ENCODE measurements around the gene CACNA1C.

Gene CACNA1C

DNA sequence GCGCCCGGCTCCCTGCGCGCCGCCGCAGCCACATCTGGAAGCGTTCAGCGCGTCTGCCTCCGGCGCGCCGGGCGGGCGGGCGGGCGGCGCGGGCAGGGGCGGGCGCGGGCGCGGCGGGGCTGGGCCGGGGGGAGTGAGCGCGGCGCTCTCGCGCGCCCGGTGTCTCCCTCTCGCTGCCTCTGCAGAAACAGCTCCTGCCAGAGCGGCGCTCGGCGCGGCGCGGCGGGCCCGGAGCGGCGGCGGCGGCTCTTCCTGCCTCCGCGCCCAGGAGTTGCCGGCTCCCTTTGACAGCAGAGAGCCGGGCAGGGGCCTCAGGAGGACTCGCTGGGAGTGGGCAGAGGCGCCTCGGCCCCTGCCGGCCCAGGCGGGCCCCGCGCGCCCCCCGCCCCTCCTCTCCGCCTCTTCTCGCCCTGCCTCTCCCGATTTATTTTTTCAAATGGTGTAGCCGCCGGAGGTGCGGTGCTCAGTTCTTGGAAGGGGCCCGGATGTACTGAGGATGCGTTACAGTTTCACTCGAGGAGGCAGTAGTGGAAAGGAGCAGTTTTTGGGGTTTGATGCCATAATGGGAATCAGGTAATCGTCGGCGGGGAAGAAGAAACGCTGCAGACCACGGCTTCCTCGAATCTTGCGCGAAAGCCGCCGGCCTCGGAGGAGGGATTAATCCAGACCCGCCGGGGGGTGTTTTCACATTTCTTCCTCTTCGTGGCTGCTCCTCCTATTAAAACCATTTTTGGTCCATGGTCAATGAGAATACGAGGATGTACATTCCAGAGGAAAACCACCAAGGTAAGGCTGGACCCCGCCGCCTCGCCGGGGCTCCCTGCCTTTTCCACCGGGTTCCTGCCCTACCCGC is at the start of gene CACNA1C:
Gene CACNA1C, plus strand, starts transcription at position 162 of the 853 bp plus-strand sequence. Its CDS starts 576 bp downstream, at position 738.
- peak; percentile 61 for DNase-seq

DNA sequence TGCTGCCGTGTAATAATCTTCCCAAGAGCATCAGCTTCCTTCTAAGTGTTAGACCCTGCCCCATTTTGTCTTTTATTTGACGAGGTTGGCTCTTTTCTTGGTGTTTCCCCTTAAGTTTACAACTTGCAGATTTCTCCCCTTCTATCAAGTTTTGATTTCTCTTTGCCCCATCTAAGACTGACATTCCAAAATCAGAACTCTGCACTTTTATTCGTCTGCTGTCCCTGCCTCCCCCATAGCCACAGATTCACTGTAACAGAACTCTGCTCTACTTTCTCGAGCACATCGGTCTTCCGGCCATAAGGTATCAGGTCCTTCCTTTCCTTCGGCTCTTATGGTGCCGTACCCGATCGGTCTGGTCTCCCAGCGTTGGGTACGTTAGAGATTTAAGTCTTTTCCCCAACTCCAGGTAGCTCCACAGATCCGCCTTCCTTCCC is 49.1 kb upstream of the CACNA1C start:
- peak; percentile 81 for DNase-seq

DNA sequence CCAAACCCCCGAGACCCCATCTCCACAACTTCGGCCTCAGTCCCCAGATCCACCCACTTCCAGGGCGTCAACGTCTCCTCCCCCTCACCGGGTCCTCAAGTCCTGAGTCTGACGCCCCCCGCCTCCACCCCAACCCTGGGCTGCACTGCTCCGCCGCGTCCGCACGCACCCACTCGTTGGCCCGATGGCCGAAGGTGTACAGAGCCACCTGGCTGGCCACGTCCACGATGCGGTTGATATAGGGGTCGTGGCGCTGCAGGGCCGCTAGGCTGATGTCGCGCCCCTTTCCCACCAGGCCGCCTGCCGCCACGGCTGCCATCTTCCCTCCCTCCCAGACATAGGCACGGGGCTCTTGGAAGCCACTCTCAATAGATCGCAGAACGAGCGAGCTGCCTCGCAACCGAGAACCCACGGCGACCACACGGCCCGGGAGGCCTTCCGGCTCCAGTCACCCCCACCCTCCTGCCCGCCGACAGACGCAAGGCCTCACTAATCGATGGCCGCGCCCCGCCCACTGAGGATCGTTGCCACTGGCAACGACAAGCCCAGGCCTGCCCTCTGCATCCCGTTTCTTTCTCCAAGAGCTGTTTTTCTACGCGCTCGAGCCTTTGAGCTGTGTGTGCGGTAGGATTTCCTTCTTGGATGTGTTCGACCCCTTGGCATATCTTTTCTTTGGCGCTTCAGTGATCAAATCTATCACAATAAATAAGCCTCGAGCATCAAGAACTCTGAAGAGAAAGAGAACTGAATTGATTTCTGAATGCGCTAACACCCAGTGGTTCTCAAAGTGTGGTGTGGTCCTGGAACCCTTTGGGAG is 48.5 kb upstream of the CACNA1C start, which contains the start of gene DCP1B:
Gene DCP1B, minus strand, starts transcription at position 345 of the 817 bp plus-strand sequence. Its CDS starts 26 bp downstream, at position 319.
- peak; percentile 100 for DNase-seq

DNA sequence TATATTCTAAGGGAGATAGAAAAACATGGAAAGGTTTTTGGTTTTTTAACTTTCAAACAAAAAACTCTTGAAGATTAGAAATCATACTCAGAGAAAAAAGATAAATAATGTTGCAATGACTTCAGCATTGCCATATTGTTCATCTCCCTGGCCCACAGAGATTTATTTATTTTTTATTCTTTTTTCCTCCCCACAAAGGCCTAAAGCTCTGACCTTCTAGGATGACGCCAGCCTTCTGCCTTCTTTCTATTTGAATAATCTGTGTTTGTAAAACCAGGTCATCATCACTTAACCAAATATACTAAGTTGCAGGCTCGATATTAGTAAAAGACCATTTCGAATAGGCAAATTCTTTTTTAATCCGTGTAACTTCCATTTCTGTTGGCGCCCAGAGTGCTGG is 44.1 kb upstream of the CACNA1C start:
- no peak for DNase-seq

DNA sequence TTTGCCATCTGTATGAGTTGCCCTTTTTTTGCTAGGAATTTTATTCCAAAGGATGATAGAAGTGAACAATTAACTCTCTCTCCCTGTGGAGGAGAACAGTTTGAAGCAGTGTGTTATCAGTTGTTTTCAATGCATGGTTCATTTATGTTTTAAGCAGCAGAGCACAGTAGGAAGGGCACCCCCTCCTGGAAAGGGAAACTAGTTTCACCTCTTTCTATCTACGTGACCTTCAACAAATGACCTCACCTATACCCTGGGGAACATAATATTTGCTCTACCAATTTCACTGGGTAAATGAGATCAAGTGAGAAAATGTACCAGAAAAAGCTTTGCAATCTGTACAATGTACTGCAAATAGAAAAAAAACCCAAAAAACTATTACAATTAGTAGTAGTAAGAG is 43.2 kb upstream of the CACNA1C start:
- no peak for DNase-seq

DNA sequence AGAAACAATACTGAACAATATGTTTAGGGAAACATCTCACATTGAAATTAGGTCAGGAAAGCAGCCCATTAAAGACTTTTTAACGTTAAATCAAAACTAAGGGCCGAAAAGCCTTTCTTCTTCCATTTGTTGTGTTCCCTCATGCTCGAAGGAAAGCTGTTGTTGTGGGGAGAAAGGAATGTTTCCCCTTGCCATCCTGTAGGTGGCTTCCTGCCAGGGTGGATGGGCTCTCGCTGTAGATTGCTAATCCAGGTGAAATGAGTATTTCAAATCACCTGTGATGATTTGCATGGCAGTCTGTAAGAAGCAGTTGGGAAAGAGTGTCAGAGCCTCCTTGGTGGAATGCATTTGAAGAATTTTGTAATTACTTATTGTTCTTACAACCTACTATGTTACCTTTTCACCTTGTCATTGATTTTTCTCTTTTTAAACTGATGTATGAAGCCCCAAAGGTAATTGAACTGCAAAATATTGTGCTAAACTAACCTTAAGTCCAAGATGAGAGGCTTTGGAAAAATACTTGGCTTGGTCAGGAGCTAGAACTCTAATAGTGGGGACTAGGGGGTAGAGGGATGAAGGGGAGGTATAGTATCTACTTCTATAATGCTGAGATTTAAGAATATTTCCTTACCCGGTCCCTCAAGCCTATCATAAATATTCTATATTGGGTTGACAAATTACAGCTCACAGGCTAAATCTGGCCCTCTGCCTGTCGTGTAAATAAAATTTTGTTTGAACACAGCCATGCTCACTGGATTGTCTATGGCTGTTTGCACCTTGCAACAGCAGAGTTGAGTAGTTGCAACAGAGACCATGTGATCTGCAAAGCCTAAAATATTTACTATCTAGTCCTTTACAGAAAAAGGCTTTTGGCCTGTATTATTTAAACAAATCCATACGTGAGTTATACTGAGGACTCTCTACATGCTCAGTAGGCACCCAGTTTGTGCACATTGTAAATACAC is 40.9 kb upstream of the CACNA1C start:
- peak; percentile 31 for DNase-seq

DNA sequence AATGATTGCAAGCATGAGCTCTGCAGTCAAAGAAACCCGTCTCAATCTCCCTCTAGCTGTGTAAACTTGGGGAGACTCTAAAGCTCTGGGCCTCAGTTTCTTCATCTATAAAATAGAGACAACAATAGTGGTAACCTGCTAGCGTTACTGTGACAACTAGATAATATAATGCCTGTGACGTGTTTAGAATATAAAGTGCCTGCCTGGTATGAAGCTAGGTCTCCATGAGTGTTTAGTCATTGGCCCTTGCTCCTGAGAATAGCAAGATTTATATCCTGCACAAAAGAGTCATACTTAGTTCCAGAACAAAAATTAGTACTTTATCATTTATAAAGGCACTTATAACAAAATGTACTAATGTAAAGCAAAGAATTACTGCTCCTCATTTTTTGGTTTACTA is 39.7 kb upstream of the CACNA1C start:
- no peak for DNase-seq

DNA sequence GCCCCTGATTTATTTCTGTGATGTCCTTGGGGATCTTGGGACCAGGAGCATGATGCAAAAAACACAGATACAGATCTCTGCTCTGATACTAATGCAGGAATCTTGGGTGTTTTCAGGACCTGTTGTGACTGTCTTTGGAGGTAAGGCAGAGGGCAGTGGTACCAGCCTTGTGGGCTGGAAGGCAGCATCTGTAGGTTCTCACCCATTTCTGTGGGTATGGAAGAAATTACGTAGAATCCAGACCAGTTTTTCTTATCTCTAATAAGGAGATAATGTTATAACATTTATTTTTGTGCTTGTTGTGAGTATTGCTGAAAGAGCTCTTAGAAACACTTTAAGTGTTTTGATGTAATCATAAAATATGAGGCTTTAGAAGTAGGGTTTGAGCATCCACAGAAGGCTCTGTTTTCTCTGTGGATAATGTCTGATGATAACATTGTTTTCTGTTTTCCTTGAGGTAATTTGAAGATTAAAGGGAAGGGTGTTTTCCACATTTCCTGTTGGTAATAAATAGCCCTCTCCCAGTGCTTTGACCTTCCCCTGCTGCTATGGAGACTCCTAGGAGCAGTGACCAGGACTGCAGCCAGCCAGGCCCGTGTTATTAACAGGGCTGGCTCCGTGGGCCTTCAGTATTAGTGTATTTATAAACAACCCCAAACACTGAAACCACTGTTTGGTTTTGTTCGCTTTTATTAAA is 39.1 kb upstream of the CACNA1C start:
- no peak for DNase-seq

DNA sequence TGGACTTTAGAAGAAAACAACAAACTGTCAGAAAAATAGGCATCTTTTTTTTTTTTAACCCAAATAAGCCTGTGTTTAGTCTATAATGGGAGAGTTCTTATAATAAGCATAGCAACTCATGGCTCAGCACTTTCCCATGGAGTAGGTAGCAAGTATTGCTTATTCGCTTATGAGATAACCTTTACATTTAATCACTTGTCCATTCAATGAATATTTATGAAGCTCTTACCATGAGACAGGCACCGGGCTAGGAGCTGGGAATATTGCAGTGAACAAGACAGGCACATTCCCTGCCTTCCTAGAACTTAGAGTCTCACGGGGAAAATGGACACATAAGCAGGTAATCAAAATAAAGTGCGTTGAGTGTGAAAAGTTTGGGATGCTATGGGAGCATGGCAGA is 38.6 kb upstream of the CACNA1C start:
- DNase-seq: no peak

DNA sequence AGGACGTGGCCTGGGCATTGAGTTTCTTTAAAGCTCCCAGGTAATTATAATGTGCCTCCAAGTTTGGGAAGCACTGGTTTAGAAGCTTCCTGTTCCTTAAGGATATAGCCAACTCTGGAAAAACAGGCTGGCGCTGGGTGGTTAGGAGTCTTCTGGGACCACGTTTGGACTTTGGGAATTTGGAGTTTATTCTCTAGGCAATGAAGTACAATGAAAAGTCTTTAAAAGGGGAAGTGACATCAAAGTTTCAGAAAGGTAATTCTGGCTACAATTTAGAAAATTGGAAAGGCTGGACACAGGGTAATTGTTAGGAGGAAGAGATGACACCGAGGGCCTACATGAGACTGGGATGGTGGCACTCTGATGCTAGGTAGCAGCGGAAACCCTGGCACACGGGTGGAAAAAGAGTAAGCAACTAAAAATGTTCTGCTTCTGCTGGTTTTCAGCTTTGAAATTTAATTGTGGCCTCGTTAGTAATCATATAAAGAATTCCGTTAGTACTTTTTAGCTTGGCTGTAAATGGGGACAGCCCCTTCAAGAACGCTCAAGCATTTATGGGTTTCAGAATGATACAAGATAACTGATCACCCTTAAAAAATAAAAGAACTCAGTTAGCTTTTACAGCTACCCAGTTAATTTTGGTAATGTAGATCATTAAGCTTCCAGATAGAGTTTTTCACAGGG is 35.8 kb upstream of the CACNA1C start:
- DNase-seq: no peak

DNA sequence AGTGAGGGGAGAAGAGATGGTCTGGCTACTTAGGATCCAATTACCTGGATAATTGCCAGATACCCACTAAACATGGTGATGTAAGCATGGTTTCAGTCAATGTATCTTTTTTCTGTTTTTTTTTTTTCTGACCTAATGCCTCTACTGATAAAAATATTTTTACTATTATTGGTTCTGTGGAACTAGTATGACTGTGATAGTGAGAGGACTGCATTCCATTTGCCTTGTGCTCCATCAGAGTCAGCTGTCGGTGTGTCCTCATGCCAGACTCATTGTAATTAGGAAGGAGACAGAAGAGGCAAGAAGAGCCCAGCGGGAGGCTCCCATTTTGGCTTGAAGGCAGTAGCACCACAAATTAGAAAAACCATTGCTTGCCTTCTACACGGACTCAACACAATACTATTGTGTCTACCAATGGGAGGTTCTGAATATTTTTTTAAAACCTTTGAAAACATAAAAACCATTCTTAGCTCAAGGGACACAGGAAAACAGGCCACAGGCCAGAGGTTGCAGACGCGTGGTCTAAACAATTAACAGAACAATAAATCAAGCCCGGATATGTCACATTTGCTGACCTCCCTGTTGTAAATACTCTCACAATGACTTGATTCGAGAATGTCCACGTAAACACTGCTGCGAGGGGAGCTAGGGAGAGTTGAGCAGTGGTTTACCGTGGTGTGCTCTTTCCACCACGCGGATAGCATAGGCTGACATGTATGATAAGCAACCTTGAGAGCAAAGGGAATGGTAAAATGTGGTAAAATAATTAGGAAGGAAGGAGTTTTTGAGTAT is 35.0 kb upstream of the CACNA1C start:
- no peak for DNase-seq

DNA sequence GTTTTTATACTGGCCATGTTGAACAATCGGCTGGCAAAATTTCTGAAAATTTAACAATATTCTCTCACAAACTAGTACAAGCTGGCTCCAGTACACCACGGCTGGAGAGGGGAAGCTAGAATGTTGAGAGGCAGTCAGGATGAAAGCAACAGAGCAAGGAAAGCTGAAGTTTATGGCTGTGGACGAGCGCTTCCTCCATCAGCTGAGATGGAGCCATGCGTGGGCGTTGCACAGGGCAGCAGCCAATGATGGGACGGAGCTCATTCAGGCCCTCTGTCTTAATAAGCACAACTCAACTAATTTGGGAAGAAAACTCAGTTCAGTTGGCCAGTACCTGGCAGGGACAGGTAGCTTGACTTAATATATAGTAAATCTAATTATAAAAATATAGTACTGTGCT is 34.4 kb upstream of the CACNA1C start:
- DNase-seq: no peak

DNA sequence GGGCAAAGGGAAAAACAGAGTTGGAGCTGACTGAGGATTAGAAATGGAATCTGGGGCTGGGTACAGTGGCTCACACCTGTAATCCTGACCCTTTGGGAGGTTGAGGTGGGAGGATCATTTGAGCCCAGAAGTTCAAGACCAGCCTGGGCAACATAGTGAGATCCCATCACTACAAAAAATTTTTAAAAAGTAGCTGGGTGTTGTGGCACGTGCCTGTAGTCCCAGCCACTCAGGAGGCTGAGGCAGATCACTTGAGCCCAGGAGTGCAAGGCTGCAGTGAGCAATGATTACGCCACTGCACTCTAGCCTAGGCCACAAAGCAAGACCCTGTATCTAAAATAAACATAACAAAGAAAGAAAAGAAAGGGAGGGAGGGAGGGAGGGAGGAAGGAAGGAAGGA is 33.7 kb upstream of the CACNA1C start:
- DNase-seq: no peak

DNA sequence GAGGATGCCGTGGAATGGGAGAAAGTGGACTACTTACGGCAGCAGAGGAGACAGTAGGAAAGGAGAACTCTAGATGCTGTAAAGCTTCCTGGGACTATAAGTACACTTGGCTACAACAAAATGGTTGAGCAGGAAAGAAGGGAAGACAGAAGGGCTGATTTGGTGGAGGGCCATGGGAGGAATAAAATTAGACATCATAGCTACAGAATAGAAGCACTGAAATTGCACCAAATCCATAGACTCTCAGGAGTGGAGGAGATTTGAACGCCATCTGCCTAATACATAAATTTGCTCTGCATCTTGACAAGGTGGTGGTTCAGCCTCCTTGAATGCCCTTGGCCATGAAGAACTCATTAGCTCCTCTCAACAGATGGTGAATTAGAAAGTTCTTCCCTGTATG is 32.3 kb upstream of the CACNA1C start:
- no peak for DNase-seq

DNA sequence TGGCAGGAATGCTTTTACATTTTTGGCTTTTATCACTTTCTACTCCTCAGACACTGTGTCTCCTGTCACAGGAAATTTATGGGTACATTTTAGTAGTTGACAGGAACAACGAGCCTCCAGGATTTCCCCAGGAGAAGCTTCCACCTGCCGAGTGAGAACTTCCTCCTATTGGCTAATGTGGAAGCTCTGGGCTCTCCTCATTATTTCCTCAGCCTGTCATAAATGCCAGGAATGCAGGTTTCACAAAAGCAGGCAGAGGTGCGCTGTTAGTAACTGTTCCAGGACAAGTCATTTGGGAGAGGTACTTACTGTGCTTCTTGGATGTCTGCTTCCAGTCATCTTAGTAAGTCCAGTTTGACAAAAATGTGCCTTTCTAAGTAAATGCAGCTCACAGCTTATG is 29.4 kb upstream of the CACNA1C start:
- no peak for DNase-seq

DNA sequence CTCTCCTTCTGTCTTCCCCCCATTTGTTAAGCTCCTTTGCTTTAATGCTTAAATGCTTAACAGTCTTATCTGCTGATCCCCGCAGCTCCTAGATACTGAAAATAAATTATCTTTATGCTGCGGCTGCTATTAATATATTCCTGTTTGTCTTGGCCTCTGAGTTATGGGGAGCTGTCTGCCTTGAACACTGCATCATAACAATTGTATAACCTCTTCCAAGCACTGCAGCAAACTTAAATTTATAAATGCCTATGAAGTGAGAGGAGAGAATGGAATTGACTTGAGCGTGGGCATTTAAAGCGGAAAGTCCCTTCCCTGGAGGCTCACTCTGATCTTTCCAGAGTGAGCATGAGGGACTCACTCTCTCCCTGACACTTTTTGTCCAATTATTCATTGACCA is 25.4 kb upstream of the CACNA1C start:
- DNase-seq: no peak

DNA sequence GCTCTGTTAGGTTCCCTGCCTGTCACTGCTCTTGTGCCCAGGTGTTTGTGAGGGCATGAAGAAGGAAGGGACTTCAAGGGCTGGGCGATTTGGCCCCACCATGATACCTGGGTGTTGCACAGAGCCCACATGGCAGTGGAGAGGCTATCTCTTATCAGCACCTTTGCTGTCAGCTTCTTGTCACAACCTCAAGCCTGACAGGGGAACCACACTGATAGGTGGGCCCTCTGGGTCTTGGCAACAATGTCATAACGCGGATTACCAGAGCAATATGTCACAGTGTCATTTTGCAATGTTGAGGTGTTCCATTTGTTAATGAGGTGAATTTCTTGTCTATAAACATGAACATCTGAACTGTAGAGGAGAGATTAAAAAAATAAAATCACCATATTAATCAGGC is 22.9 kb upstream of the CACNA1C start:
- no peak for DNase-seq

DNA sequence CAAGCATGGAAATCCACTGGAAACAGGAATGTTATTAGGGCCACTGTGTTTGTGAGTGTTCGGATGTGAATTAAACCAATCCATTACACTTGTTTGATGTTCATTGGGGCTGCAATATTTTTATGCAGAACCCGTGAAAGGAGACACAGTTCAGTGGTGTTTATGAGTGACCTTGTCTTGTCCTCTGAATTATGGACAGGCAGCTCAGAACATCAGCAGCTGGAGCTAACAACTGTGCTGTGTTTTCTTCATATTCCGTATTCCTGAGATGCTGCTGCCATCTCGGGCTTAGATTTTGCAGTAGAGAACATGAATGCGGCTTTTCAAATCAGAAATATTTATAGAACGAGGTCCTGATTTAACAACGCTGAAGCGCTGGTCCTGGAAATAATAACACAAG is 20.3 kb upstream of the CACNA1C start:
- DNase-seq: no peak

DNA sequence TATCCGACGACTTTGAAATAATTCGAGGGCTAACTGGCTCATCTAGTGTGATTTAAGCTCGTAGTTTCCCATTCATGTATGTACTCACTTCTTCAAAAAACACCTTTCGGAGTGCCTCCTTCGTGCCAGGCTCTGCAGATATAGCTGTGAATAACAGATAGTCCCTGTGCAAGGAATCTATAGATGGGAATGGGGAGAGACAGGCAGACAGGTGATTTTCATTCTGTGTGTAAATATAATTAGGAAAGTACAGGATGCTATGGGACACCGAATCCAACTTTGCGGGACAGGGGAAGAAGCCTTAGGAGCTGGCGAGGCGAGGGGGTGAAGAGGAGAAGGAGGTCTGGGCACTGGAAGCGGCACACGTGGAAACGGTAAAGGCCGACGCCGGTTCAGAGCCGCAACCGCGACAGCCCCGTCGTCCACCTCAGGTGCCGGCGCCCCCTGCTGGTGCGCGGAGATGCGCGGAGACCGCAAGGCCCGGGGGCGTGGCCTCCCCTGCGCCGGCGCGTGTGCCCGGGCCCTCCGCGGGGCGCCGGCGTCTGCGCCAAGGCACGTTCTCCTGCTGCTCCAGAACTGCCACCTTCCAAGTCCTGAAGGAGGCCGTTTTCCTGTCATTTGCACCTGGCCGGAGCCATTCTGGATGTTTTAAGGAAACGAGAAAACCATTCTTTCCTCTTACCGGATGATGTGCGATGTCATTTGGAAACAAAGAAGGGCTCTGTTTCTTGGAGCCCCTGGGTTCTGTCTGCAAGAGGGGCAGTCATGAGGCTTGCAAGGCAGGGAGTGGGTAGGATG is 18.0 kb upstream of the CACNA1C start:
- DNase-seq: peak; percentile 96

All from DMS53 (cell line).